G401 (cell line): ENCODE results near the gene SEC31B. TPM values are rescaled to one million over a fixed set of nuclear protein-coding genes. Genes with fewer than 3 reads are reported as not detected.

Experiments used
- DNase-seq: peaks from one replicate; pipeline ENCODE4 v3.0.0-alpha.2; 2015; ENCODE audit warnings: low spot score
- in situ Hi-C: cut with HindIII; loops from 2 replicates; pipeline ENCODE4 v1.10.0; 2016; ENCODE audit warnings: low sequenced_read_pairs, mixed read lengths
- total RNA-seq: library from RNA; depleted of rRNA; stranded (reverse); fragments of >200 nt; shearing (Covaris generic); gene quantifications from 2 replicates; pipeline ENCODE4 v1.2.3, GENCODE V29; 2014; rRNA removed

SEC31B gene
- total RNA-seq, 1 experiment from 2014 or later: 3.9 TPM

DNA sequence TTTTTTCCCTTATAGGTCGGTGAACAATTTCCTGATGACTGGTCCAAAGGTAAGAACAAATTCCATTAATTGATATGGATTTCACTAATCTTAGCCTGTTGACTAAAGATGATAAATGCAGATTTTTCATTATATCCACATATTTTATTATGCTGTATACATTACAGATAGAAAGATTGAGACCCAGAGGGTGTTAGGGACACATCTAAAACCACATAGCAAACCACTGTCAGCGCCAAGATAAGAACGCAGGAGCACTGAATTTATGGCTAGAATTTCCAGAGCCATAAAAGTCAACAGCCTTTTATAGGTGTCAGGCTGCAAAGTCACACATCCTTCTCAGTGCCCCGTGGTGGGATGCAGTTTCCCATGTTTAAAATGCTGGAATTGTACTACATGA lies 40.6 kb downstream of the SEC31B start:
- in situ Hi-C loops: no loop called here
- no peak for DNase-seq

DNA sequence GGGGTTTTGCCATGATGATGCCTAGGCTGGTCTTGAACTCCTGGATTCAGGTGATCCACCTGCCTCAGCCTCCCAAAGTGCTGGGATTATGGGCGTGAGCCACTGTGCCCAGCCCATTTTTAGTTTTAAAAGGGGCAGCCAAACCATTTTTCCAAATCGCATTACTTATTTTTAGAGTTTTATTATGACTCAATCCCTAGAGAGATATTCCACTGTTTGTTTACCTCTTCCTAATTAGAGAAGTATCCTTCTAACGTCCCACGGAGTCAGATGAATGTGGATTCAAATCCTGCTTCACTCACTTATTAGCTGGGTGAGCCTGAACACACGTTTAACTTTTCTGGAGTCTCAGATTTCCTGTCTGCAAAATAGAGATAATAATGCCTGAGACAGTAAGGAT lies 41.7 kb downstream of the SEC31B start:
- in situ Hi-C loops: no loop called here

GRCh38 chr10:100470367-100470766 lies 49.3 kb downstream of the SEC31B start:
- in situ Hi-C loops: no loop called here
- DNase-seq: no peak

More for the DNA sequence above, 41.7 kb downstream of the SEC31B start:
- DNase-seq: no peak

- in situ Hi-C loops: no loop called here
Measured at GRCh38 chr10:100469756-100470155, 49.9 kb downstream of the SEC31B start.

DNA sequence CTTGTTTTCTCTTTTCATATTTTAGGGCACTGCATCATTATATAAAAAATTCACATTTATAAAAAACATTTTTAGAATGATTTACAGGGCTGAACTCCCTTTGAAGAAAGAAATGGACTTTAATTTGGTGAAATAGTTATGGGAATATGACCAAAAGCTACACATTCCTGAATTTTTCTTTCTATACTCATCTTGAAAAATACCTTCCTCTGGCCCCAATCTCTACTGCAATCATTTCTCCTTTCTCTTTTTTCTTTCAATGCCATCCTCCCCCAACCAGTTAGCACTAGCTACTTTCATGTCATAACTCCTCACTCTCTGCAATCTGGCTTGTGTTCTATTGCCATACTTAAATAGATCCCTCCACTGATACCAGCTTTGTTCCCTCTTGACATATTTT lies 50.7 kb downstream of the SEC31B start:
- in situ Hi-C loops: no loop called here
- no peak for DNase-seq

More at GRCh38 chr10:100469756-100470155, 49.9 kb downstream of the SEC31B start:
- no peak for DNase-seq

DNA sequence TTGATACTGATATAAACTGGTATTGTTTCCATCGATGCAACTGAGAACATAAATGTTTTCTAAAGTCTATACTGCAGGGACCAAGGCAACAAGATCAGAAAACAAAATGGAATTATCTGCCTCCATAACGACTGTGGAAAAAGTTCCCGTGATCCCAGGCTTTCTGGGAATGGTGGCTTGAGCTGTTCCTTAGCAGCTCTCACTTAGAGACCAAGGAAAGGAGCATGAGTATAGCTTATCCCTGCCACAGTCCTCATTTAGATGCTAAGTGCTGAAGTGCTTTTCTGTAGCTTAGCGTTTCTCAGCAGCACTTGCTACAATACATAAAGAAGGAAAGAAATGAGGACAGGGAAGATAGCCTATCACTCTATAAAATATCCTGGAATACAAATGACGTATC lies 51.3 kb downstream of the SEC31B start:
- in situ Hi-C loops: no loop called here

DNA sequence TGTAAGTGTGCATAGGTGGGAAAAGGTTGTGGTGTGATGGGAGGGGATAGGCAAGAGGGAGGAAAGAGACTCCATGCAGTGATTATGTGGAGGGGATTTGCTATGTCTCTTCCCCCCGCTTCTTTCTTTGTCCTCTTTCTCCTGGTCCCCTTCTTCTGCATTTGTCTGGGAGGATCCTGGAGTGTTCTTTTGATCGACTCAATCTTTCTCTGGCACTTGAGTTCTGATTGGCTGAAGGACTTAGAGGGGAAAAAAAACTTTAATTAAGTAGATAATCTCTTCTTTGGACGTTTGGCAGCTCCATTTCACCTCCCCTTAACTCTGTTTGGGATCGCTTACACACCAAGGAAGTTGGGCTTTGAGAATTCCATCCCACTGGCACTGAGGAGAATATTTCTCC lies 57.0 kb downstream of the SEC31B start, which contains the start of gene WNT8B:
WNT8B (plus strand) TSS at position 301 of the 400 bp plus-strand sequence. CDS start 160 bp downstream, outside the sequence.
- DNase-seq: no peak
- in situ Hi-C loops: no loop called here

More for the DNA sequence above, 51.3 kb downstream of the SEC31B start:
- DNase-seq: no peak

DNA sequence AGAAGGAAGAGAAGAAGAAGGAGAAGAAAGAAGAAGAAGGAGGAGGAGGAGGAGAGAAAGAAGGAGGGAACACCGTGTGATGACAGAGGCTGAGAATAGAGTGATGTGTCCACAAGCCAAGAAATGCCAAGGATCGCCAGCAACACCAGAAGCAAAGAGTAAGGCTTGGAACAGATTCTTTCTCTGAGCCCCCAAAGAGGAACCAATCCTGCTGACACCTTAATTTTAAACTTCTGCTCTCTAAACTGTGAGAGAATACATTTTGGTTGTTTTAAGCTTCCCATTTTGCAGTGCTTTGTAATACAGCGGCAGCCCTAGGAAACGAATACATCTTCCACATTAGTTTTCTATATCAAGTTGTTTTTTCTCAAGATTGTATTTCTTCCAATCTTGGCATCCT lies 70.7 kb downstream of the SEC31B start:
- DNase-seq: no peak
- in situ Hi-C loops: no loop called here

DNA sequence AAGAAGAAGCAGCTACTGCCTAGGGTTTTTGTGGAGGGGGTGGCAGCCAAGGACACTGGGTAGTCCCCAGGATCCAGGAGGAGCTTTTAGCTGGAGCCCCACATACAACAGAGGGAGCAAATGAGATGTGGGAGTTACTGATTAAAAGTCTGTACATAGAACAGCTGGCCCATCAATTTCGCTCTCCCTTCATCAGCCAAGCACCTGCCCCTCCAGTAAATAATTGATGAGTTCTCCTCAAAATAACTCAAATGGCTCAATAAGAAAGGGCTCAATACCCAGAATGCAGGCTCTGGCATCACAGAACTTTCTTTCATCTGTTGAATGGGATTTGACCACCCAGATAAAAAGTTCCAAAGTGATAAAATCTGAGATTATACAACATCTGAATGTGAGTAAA lies 72.0 kb downstream of the SEC31B start:
- in situ Hi-C loops: no loop called here

DNA sequence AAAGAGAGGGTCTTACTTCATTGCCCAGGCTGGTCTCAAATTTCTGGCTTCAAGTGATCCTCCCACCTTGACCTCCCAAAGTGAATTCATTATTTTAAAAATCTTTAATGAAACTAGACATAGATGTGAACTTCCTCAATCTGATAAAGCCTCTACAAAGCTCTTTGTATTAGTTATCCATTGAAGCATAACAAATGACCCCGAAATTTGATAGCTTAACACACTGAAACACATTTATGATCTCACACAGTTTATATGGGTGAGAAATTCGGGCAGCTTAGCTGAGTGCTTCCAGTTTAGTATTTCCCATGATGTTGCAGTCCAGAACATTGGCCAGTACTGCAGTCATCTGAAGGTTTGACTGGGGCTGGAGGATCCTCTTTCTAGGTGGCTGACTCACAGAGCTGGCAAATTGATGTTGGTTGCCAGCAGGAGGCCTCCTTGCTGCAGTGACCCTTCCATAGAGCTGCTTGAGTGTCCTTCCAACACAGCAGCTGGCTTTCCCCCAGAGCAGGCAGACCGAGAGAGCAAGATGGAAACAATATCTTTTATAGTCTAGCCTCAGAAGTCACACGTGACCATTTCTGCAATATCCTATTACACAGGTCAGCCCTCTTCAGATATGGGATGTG lies 73.4 kb downstream of the SEC31B start:
- no peak for DNase-seq
- in situ Hi-C loops: no loop called here

More for the DNA sequence above, 72.0 kb downstream of the SEC31B start:
- DNase-seq: no peak

DNA sequence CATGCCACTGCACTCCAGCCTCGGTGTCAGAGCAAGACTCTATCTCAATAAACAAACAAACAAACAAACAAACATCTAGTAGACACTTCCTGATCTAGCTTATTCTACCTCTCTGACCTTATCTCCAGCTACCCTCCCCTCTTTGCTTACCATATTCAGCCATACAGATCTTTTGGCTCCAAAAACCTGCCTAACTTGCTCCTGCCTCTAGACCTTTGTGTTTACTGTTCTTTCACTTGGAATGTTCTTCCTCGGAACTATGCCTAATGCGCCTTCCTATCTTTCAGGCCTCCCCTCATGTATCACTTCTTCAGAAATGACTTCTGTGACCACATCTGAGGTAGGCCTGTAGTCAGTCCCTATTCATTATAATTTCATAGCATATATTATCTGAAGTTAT lies 77.1 kb downstream of the SEC31B start:
- in situ Hi-C loops: no loop called here

DNA sequence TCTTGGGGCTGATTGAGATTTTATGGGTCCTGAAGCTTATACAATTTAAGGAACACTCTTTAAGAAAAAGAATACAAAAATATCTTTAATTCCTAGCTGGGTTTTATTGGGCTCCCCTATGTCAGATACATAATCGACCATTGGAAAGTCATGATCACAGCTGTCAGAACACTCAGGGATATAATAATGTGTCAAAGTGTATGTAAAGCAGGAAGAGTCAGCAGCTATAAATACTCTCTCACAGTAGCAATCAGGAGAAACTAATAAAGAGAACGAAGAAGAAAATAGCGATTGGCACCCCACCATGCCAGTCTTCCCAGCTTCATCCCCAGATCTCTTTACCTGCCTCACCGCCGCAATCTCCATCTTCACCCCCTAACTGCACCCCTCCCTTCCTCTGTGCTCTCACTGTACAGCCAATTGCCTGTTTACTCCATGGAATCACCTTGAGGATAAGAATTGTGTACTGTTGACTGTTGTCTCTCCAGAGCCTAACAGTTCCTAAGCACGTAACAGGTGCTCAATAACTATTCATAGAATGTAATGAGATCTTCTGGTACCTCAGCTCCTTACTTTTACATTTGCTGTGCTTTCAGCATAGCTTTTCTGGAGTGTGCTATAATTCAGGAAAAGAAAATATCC lies 80.9 kb downstream of the SEC31B start:
- in situ Hi-C loops: no loop called here
- no peak for DNase-seq

More for the DNA sequence above, 77.1 kb downstream of the SEC31B start:
- no peak for DNase-seq

Other genes with a start within 250 kb of the SEC31B start
- 101 and 129 TPM in 2 replicates for gene BLOC1S2, start 233.2 kb downstream of the SEC31B start, total RNA-seq
- not detected in 2 replicates for gene PKD2L1, start 189.6 kb downstream of the SEC31B start, total RNA-seq
- 464 and 607 TPM in 2 replicates for gene SCD, start 172.6 kb downstream of the SEC31B start, total RNA-seq
- gene WNT8B, start 56.9 kb downstream of the SEC31B start, total RNA-seq: 0.44 TPM in 1 of 2 replicates, not detected in the other
- 251 and 267 TPM in 2 replicates for gene NDUFB8, start 10.0 kb upstream of the SEC31B start, total RNA-seq
- gene HIF1AN, start 16.1 kb upstream of the SEC31B start, total RNA-seq: 6.3 and 13.9 TPM in 2 replicates
- 0.20 and 2.2 TPM in 2 replicates for gene PAX2, start 225.7 kb upstream of the SEC31B start, total RNA-seq